ENCODE data around the gene MTHFD1. TPM values are rescaled to one million over a fixed set of nuclear protein-coding genes. Genes with fewer than 3 reads are reported as not detected.

The MTHFD1 gene
- total and polyA plus RNA-seq, 2 donors (not counting 3 experiments of a cell fraction or from before 2014, with no cell fraction given), result 26.3 to 114 TPM

DNA sequence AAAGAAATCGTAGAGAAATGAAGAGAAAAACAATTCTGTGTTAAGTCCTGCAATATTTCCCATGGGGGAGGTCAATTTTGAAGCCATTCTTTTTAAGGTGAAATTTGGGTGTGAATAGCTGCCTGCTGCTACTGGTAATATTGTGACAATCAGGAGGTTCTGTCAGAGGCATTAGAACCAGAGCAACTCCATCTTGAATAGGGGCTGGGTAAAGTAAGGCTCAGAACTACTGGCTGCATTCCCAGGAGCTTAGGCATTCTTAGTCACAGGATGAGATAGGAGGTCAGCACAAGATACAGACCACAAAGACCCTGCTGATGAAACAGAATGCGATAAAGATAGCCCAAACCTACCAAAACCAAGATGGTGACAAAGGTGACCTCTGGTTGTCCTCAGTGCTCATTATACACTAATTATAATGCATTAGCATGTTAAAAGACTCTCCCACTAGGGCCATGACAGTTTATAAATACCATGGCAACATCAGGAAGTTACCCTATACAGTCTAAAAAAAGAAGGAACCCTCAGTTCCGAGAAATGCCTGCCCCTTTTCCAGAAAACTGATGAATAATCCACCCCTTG is 24.8 kb upstream of the MTHFD1 start:
- POLR2A ChIA-PET, result no interaction called here
- H3K4me2 ChIP-seq (ENCODE audit: insufficient read depth, low read length), result no peak overlapping the region

DNA sequence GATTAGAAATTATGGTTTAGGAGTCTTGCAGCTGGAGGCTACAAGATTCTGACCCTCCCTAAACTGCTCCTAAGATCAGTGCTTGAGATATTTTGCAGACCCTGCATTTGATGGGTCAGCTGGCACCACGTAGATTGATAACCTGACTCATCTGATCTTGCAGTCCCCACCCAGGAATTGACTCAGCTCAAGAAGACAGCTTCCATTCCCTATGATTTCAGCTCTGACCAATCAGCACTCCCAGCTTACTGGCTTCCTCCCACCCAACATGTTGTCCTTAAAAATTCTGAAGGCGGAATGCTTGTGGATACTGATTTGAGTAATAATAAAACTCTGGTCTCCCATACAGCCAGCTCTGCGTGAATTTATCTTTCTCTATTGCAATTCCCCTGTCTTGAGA is 23.2 kb upstream of the MTHFD1 start:
- DNase-seq (ENCODE audit: low read depth, low spot score) (no peak), FAIRE-seq (no peak)
- no peaks in the 10 kb centered on the region for H3K27me3 ChIP-seq (ENCODE audit: control insufficient read depth in 2 of 2, insufficient read depth in 2 of 2, low read length in 2 of 2)
- ChIA-PET CTCF (interaction anchor here (1.8 kb wide), 1 partner anchor 13 kb away, joined by 3 read pairs; no protein-coding TSS in a partner anchor), POLR2A (no interaction called here)
- BruUV-seq (replicated peaks), result no TSS peak
- no peak overlapping the region for H2AFZ ChIP-seq (ENCODE audit: low read depth, low read length)
- dilution Hi-C loops (cut with MboI; ENCODE audit: extremely low pct_ligation_motif_present, low sequenced_read_pairs) (no loop called here), intact Hi-C loops (cut with micrococcal nuclease) (no loop called here)
- H3K4me3 ChIP-seq (replicated peaks in 1 of 3; ENCODE audit: insufficient read depth in 1 of 3, low read depth in 1 of 3, low read length in 3 of 3), result no peak overlapping the region
- H3K9me3 ChIP-seq (replicated peaks; ENCODE audit: control insufficient read depth, insufficient read depth, low read length), result no peaks in the 10 kb centered on the region
- no peak overlapping the region for H3K4me2 ChIP-seq (ENCODE audit: insufficient read depth, low read length)
- H3K79me2 ChIP-seq (ENCODE audit: control insufficient read depth, insufficient read depth, low read length), result no peaks in the 10 kb centered on the region
- no peaks in the 10 kb centered on the region for H3K36me3 ChIP-seq (ENCODE audit: control insufficient read depth in 2 of 2, extremely low read depth in 1 of 2, insufficient read depth in 2 of 2, low read length in 2 of 2)
- no peak for TF ChIP-seq EZH2 (IDR thresholded peaks at IDR 0.05; ENCODE audit: borderline replicate concordance, low read depth, low read length, severe bottlenecking)
- TF ChIP-seq JUN (IDR thresholded peaks at IDR 0.05; ENCODE audit: borderline replicate concordance, insufficient read depth, insufficient read length, low read depth), result no peak
- TF ChIP-seq, protein P1, sequence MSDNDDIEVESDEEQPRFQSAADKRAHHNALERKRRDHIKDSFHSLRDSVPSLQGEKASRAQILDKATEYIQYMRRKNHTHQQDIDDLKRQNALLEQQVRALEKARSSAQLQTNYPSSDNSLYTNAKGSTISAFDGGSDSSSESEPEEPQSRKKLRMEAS (IDR thresholded peaks at IDR 0.05; ENCODE audit: insufficient read depth, insufficient read length), result no peak
- TF ChIP-seq FOS (IDR thresholded peaks at IDR 0.05; ENCODE audit: borderline replicate concordance, insufficient read depth, low read length), result no peak
- TF ChIP-seq POLR2A (IDR thresholded peaks at IDR 0.05; ENCODE audit: low read depth, low read length), result no peak
- TF ChIP-seq POLR2AphosphoS5 (IDR thresholded peaks at IDR 0.05; ENCODE audit: insufficient read depth, low read depth, low read length), result no peak
- TF ChIP-seq GATA2 (IDR thresholded peaks at IDR 0.05; ENCODE audit: insufficient read depth, insufficient read length, low read depth, low read length), result no peak
- TF ChIP-seq, protein P2, sequence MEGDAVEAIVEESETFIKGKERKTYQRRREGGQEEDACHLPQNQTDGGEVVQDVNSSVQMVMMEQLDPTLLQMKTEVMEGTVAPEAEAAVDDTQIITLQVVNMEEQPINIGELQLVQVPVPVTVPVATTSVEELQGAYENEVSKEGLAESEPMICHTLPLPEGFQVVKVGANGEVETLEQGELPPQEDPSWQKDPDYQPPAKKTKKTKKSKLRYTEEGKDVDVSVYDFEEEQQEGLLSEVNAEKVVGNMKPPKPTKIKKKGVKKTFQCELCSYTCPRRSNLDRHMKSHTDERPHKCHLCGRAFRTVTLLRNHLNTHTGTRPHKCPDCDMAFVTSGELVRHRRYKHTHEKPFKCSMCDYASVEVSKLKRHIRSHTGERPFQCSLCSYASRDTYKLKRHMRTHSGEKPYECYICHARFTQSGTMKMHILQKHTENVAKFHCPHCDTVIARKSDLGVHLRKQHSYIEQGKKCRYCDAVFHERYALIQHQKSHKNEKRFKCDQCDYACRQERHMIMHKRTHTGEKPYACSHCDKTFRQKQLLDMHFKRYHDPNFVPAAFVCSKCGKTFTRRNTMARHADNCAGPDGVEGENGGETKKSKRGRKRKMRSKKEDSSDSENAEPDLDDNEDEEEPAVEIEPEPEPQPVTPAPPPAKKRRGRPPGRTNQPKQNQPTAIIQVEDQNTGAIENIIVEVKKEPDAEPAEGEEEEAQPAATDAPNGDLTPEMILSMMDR (IDR thresholded peaks at IDR 0.05; ENCODE audit: extremely low read depth in 1 of 2, insufficient read depth in 1 of 2, low read depth in 1 of 2, low read length in 2 of 2), result no peak
- TF ChIP-seq MYC (IDR thresholded peaks at IDR 0.05; ENCODE audit: low read depth, low read length), result no peak
- no peaks in the 10 kb centered on the region for H3K4me1 ChIP-seq (ENCODE audit: control insufficient read depth, extremely low read depth, insufficient read depth, low read length)
- no peak overlapping the region for H3K9ac ChIP-seq (replicated peaks; ENCODE audit: extremely low read depth, insufficient read depth, low read length)
- no peak overlapping the region for H3K27ac ChIP-seq (ENCODE audit: insufficient read depth, low read depth, low read length)
- no peaks in the 10 kb centered on the region for H4K20me1 ChIP-seq (replicated peaks; ENCODE audit: control insufficient read depth, extremely low read depth, insufficient read depth, low read length)
- no peaks in the 10 kb centered on the region for H3K9me1 ChIP-seq (replicated peaks; ENCODE audit: control insufficient read depth, extremely low read depth, insufficient read depth, low read length)

More for the DNA sequence above, 24.8 kb upstream of the MTHFD1 start:
- Histone ChIP-seq H3K4me1 (ENCODE audit: control insufficient read depth, extremely low read depth, insufficient read depth, low read length) (no peaks in the 10 kb centered on the region), H3K9me1 (replicated peaks; ENCODE audit: control insufficient read depth, extremely low read depth, insufficient read depth, low read length) (no peaks in the 10 kb centered on the region), H3K79me2 (ENCODE audit: control insufficient read depth, insufficient read depth, low read length) (no peaks in the 10 kb centered on the region), H3K27me3 (ENCODE audit: control insufficient read depth in 2 of 2, insufficient read depth in 2 of 2, low read length in 2 of 2) (no peaks in the 10 kb centered on the region), H3K9ac (replicated peaks; ENCODE audit: extremely low read depth, insufficient read depth, low read length) (no peak overlapping the region), H2AFZ (ENCODE audit: low read depth, low read length) (no peak overlapping the region), H3K27ac (ENCODE audit: insufficient read depth, low read depth, low read length) (no peak overlapping the region), H3K9me3 (replicated peaks; ENCODE audit: control insufficient read depth, insufficient read depth, low read length) (no peaks in the 10 kb centered on the region), H4K20me1 (replicated peaks; ENCODE audit: control insufficient read depth, extremely low read depth, insufficient read depth, low read length) (no peaks in the 10 kb centered on the region), H3K36me3 (ENCODE audit: control insufficient read depth in 2 of 2, extremely low read depth in 1 of 2, insufficient read depth in 2 of 2, low read length in 2 of 2) (no peaks in the 10 kb centered on the region), H3K4me3 (replicated peaks in 1 of 3; ENCODE audit: insufficient read depth in 1 of 3, low read depth in 1 of 3, low read length in 3 of 3) (no peak overlapping the region)
- FAIRE-seq (no peak), DNase-seq (ENCODE audit: low read depth, low spot score) (peak; percentile 9)
- peak; percentile 43 for TF ChIP-seq FOS (IDR thresholded peaks at IDR 0.05; ENCODE audit: borderline replicate concordance, insufficient read depth, low read length)
- peak; percentile 66 for TF ChIP-seq GATA2 (IDR thresholded peaks at IDR 0.05; ENCODE audit: insufficient read depth, insufficient read length, low read depth, low read length)
- no peak for TF ChIP-seq MYC (IDR thresholded peaks at IDR 0.05; ENCODE audit: low read depth, low read length)
- CTCF ChIA-PET, result interaction anchor here (0.8 kb wide), 1 partner anchor 24 kb away, joined by 3 read pairs; the partner anchor contains the start of gene MTHFD1
- dilution Hi-C loops (cut with MboI; ENCODE audit: extremely low pct_ligation_motif_present, low sequenced_read_pairs) (no loop called here), intact Hi-C loops (cut with micrococcal nuclease) (no loop called here)
- BruUV-seq (replicated peaks), result no TSS peak

All from endothelial cell of umbilical vein (primary cell).